ENCODE data around the gene DCAF12. TPM values are rescaled to one million over a fixed set of nuclear protein-coding genes. Genes with fewer than 3 reads are reported as not detected.

Gene DCAF12
- total and polyA plus RNA-seq, 2 of the 8 experiments (the other 6 are each of a cell fraction or from before 2014, with no cell fraction given) = 22.7 to 29.2 TPM

GRCh38 chr9:34126207-34127034 lies at the start of gene DCAF12 (continued):
- no peak for TF ChIP-seq NANOG (IDR thresholded peaks at IDR 0.05; ENCODE audit: insufficient read depth, low read depth, low read length, poor library complexity, severe bottlenecking)
- no peak; a peak in 1 of 4 replicates for TF ChIP-seq RAD21 (IDR thresholded peaks at IDR 0.05 in 1 of 2, conservative IDR thresholded peaks at IDR 0.05 in 1 of 2; ENCODE audit: low read depth in 2 of 2, low read length in 2 of 2)
- TF ChIP-seq RNF2 (IDR thresholded peaks at IDR 0.05; ENCODE audit: borderline replicate concordance, low read depth, low read length, missing control alignments, poor library complexity, severe bottlenecking) = no peak
- no peak for TF ChIP-seq MAFK (IDR thresholded peaks at IDR 0.05; ENCODE audit: low read depth, low read length)
- no peak for TF ChIP-seq CBX5 (IDR thresholded peaks at IDR 0.05; ENCODE audit: low read depth, low read length)
- TF ChIP-seq MAX (IDR thresholded peaks at IDR 0.05) = peak; percentile 81
- no peak for TF ChIP-seq FOSL1 (IDR thresholded peaks at IDR 0.05; ENCODE audit: insufficient read depth, low read depth, low read length)
- TF ChIP-seq POLR2A (IDR thresholded peaks at IDR 0.05; ENCODE audit: control extremely low read depth in 1 of 2, low read depth in 2 of 2, low read length in 2 of 2) = peak; percentile 66 to 92
- peak; percentile 86 for TF ChIP-seq KDM4A (IDR thresholded peaks at IDR 0.05; ENCODE audit: low read depth, low read length, severe bottlenecking)
- TF ChIP-seq JUND (IDR thresholded peaks at IDR 0.05; ENCODE audit: low read length) = no peak
- TF ChIP-seq TEAD4 (IDR thresholded peaks at IDR 0.05; ENCODE audit: low read depth, low read length) = no peak
- no peak for TF ChIP-seq USF2 (IDR thresholded peaks at IDR 0.05; ENCODE audit: low read length)
- no peak for TF ChIP-seq EZH2 (IDR thresholded peaks at IDR 0.05; ENCODE audit: low read depth, low read length, severe bottlenecking)
- peak; percentile 53; the same call in 1 of the 2 replicates for TF ChIP-seq PHF8 (conservative IDR thresholded peaks at IDR 0.05; ENCODE audit: low read depth, low read length)
- peak; percentile 88 for TF ChIP-seq TAF1 (IDR thresholded peaks at IDR 0.05; ENCODE audit: low read depth, low read length)
- TF ChIP-seq CHD1 (IDR thresholded peaks at IDR 0.05; ENCODE audit: low read depth, low read length) = no peak
- TF ChIP-seq ATF2 (IDR thresholded peaks at IDR 0.05; ENCODE audit: low read length) = no peak
- no peak for TF ChIP-seq BRCA1 (IDR thresholded peaks at IDR 0.05; ENCODE audit: low read depth, low read length)
- no peak for TF ChIP-seq RXRA (IDR thresholded peaks at IDR 0.05; ENCODE audit: insufficient read depth, low read depth, low read length)
- no peak for TF ChIP-seq EP300 (IDR thresholded peaks at IDR 0.05; ENCODE audit: borderline replicate concordance in 1 of 2, low read depth in 2 of 2, low read length in 2 of 2)
